ENCODE data around the gene LHX1. TPM values are rescaled to one million over a fixed set of nuclear protein-coding genes. Genes with fewer than 3 reads are reported as not detected.

LHX1 gene
- total RNA-seq, 1 donor from 2014 or later = 1.1 TPM

Other genes starting within 250 kb of the LHX1 start
- gene AATF, start 11.5 kb downstream of the LHX1 start, total RNA-seq = 68.3 and 68.7 TPM in 2 replicates

Measured in neural crest cell (in vitro differentiated cells).